HL-60 (cell line): ENCODE data around the gene NOS1AP.

Source experiments
- CTCF ChIP-seq: IDR thresholded peaks from one replicate; pipeline ENCODE4 v1.5.1; 2011; ENCODE audit warnings: low read length, control low read depth, inconsistent platforms; ENCODE audit not compliant: insufficient read depth
- POLR2AphosphoS5 ChIP-seq: IDR thresholded peaks from 2 replicates; pipeline ENCODE4 v1.6.1; 2012; ENCODE audit warnings: low read depth
- REST ChIP-seq: IDR thresholded peaks from 2 replicates; pipeline ENCODE4 v1.6.1; 2012; ENCODE audit warnings: low read depth; ENCODE audit not compliant: insufficient replicate concordance

- TF ChIP-seq CTCF (no peak), POLR2AphosphoS5 (no peak), REST (no peak)
Measured at GRCh38 chr1:162416215-162416614, 346.7 kb downstream of the NOS1AP start.
